ENCODE data around the gene EGLN1.

DNA sequence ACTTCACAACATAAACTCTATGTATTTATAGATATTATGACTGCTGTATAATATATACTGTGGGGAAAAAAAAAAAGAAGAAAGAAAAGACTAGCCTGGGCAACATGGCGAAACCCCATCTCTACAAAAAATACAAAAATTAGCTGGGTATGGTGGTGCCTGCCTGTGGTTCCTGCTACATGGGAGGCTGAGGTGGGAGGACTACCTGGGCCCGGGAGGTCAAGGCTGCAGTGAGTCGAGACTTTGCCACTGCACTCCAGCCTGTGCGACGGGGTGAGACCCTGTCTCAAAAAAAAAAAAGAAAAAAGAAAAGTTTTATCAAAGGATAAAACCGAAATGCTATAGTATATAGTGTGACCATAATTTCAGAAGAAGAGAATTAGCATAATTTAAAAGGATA is 87.1 kb downstream of the EGLN1 start:
- TF ChIP-seq, protein P1, sequence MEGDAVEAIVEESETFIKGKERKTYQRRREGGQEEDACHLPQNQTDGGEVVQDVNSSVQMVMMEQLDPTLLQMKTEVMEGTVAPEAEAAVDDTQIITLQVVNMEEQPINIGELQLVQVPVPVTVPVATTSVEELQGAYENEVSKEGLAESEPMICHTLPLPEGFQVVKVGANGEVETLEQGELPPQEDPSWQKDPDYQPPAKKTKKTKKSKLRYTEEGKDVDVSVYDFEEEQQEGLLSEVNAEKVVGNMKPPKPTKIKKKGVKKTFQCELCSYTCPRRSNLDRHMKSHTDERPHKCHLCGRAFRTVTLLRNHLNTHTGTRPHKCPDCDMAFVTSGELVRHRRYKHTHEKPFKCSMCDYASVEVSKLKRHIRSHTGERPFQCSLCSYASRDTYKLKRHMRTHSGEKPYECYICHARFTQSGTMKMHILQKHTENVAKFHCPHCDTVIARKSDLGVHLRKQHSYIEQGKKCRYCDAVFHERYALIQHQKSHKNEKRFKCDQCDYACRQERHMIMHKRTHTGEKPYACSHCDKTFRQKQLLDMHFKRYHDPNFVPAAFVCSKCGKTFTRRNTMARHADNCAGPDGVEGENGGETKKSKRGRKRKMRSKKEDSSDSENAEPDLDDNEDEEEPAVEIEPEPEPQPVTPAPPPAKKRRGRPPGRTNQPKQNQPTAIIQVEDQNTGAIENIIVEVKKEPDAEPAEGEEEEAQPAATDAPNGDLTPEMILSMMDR (IDR thresholded peaks at IDR 0.05; ENCODE audit: low read length) = no peak
- TF ChIP-seq EZH2 (IDR thresholded peaks at IDR 0.05; ENCODE audit: borderline replicate concordance, low read length) = no peak
